Right lobe of liver (tissue), 4 donors: ENCODE data around the gene SMARCD1.

Experiments used
- POLR2A ChIP-seq: fragments of 450-650 bp; IDR thresholded peaks from one replicate; pipeline ENCODE4 v1.6.1; 2017; ENCODE audit warnings: antibody characterized with exemption, mild to moderate bottlenecking
- TF ChIP-seq, protein P1 (sequence below), 4 donors: fragments of 200-600 bp in 3 of 4; fragments of 450-650 bp in 1 of 4; IDR thresholded peaks; one replicate each; pipeline versions ENCODE4 v1.5.1 to v1.8.0; 2016 to 2022; ENCODE audit warnings: antibody characterized with exemption in 4 of 4, mild to moderate bottlenecking in 2 of 4
- donor health status: DM: no; HTN: no; CAD: no.
- donor health status: DM: no; HTN: no; CAD: no.
- donor health status: DM: no; HTN: yes; CAD: no.

DNA sequence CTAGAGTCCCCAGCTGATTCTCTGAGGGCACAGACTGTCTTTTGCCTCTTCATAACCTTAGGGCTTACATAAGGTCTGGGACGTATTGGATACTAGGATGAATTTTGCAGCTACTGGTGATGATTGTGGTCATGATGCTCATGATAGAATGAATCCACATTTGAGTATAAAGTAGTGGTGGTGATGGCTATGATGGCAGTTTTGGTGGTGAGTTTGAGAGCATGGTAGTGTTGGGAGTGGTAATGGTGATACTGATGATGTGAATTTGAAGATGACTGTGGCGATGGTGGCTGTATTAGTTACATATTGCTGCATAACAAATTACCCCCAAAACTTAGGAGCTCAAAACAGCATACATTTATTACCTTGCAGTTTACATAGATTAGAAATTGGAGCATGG, 41.8 kb upstream of the SMARCD1 start:
- TF ChIP-seq, protein P1, sequence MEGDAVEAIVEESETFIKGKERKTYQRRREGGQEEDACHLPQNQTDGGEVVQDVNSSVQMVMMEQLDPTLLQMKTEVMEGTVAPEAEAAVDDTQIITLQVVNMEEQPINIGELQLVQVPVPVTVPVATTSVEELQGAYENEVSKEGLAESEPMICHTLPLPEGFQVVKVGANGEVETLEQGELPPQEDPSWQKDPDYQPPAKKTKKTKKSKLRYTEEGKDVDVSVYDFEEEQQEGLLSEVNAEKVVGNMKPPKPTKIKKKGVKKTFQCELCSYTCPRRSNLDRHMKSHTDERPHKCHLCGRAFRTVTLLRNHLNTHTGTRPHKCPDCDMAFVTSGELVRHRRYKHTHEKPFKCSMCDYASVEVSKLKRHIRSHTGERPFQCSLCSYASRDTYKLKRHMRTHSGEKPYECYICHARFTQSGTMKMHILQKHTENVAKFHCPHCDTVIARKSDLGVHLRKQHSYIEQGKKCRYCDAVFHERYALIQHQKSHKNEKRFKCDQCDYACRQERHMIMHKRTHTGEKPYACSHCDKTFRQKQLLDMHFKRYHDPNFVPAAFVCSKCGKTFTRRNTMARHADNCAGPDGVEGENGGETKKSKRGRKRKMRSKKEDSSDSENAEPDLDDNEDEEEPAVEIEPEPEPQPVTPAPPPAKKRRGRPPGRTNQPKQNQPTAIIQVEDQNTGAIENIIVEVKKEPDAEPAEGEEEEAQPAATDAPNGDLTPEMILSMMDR (IDR thresholded peaks at IDR 0.05): no peak
- no peak for TF ChIP-seq POLR2A
